ENCODE measurements around the gene CSNK1E.

CSNK1E gene

DNA sequence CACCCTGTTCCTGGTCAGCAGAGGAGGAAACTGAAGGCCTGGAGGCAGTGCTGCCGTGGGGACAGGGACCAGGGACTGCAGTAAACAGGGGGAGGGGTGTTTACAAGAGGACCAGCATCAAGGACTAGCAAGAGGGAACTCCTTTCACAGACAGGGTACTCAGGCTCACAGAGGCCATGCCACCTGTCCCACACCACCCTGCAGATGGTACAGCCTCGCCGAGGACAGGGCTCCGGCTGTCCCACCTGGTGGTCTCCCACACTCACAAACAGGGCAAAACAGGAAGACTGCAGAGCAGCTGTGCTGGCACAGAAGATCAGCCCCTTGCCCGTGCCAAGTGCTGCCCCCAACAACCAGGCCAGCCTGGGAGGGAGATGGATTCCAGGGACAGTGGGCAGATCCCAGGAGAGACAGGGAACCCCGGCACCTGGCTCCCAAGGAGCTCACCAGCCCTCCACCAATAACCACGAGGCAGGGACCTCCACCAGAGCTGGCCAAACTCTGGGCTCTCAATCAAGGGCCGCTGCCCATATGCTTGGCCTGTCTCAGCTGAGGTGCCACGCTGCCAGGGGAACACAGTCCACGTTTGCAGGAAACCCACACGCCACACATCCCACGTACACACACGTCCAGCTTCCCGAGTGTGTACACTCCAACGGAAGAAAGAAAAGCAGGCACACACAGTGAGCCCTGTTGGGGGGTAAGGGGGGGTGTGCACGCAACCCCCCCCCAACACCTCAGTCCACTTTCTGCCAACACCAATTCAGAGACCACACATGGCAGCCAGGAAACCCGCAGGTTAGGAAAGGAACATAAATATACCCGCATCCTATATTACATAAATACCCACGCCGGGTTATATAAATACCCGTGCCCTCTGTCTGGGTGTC lies 2.1 kb downstream of the CSNK1E start:
- peaks cover 13% of the 10 kb centered on the region for H3K36me3 ChIP-seq (ENCODE audit: control insufficient read depth, insufficient read depth, low read length)
- H3K4me3 ChIP-seq (replicated peaks; ENCODE audit: low read depth, low read length) = peak overlapping the region; percentile 68
- TF ChIP-seq CTCF (IDR thresholded peaks at IDR 0.05; ENCODE audit: insufficient read depth, low read length, poor library complexity, severe bottlenecking) = no peak
- no peaks in the 10 kb centered on the region for H3K27me3 ChIP-seq (replicated peaks; ENCODE audit: control insufficient read depth, insufficient read depth, low read length)
- DNase-seq (ENCODE audit: extremely low read depth, insufficient read length) = peak; percentile 44

DNA sequence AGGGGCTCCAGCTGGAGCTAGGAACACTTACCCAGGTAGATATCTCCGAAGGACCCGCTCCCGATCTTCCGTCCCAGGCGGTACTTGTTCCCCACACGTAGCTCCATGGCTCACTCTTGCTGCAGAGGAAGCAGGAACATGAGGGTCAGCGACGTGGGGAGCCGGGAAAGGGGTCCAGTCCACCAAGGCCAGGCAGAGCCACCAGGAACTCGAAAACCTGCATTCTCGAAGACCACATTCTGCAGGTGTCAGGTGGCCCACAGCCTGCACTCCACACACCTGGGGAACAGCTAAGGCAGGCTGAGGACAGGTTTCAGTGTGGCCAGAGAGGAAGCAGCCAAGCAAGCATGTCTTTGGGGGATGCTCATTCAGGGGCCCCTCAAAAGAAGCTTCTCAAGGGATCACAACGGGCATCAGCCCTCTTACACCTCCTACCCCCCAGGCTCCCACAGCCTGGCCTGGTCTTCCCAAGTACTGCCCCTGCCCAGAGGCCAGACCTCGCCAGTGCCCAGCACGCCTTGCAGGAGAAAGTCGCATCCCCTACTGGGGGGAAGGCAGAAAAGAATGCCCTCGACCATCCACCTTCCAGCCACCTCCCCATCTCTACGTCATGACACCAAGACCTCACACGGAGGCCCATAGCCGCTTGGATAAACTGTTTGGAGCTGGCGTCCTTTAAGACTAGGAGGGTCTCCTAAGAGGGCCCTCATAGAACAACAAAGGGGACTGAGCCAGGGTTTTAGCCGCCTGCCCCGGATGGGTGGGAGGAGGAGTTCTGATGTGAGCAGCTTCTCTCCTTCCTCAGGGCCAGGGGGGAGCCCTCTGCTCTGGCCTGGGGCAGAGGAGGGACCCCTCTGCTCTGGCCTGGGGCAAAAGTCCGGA lies 2.9 kb downstream of the CSNK1E start:
- H3K4me3 ChIP-seq (replicated peaks; ENCODE audit: low read depth, low read length) = peak overlapping the region; percentile 68
- no peak for TF ChIP-seq CTCF (IDR thresholded peaks at IDR 0.05; ENCODE audit: insufficient read depth, low read length, poor library complexity, severe bottlenecking)
- H3K36me3 ChIP-seq (ENCODE audit: control insufficient read depth, insufficient read depth, low read length) = peaks cover 15% of the 10 kb centered on the region
- H3K27me3 ChIP-seq (replicated peaks; ENCODE audit: control insufficient read depth, insufficient read depth, low read length) = no peaks in the 10 kb centered on the region
- DNase-seq (ENCODE audit: extremely low read depth, insufficient read length) = peak; percentile 33

DNA sequence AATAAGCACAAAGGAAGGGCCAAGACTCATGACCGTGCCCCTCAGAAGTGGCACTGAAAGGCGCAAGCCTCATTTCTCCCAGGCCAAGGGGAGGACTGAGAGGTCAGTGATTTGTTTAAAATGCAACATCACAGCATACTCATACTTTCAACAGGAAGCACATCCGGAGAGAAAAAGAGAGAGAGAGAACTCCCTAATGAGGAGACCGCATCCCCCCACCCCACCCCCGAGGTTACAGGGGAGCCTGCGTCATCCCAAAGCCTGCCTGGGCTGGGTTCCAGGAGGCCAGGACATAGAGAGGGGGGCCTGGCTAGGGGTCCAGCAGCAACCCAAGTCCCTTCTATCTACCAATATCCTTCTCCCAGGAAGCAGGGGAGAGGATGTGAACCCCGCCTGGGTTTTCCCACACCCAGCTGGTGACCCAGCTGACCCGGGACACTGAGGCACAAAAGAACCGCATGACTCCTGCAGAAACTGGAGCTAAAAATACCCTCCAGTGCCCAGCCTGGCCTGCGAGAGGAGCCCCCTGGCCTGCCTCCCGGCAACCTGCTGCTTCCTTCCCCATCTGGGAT lies 3.8 kb downstream of the CSNK1E start:
- no peak for TF ChIP-seq CTCF (IDR thresholded peaks at IDR 0.05; ENCODE audit: insufficient read depth, low read length, poor library complexity, severe bottlenecking)
- H3K36me3 ChIP-seq (ENCODE audit: control insufficient read depth, insufficient read depth, low read length) = peaks cover 22% of the 10 kb centered on the region

GRCh38 chr22:38312261-38312800 lies 4.9 kb downstream of the CSNK1E start:
- no peak for DNase-seq (ENCODE audit: extremely low read depth, insufficient read length)
- no peak overlapping the region for H3K4me3 ChIP-seq (replicated peaks; ENCODE audit: low read depth, low read length)
- TF ChIP-seq CTCF (IDR thresholded peaks at IDR 0.05; ENCODE audit: insufficient read depth, low read length, poor library complexity, severe bottlenecking) = no peak
- no peaks in the 10 kb centered on the region for H3K27me3 ChIP-seq (replicated peaks; ENCODE audit: control insufficient read depth, insufficient read depth, low read length)
- peaks cover 23% of the 10 kb centered on the region for H3K36me3 ChIP-seq (ENCODE audit: control insufficient read depth, insufficient read depth, low read length)

More for the DNA sequence above, 3.8 kb downstream of the CSNK1E start:
- Histone ChIP-seq H3K27me3 (replicated peaks; ENCODE audit: control insufficient read depth, insufficient read depth, low read length) (no peaks in the 10 kb centered on the region), H3K4me3 (replicated peaks; ENCODE audit: low read depth, low read length) (peak overlapping the region; percentile 68)
- DNase-seq (ENCODE audit: extremely low read depth, insufficient read length) = peak; percentile 52

GRCh38 chr22:38311323-38311620 lies 6.0 kb downstream of the CSNK1E start:
- Histone ChIP-seq H3K27me3 (replicated peaks; ENCODE audit: control insufficient read depth, insufficient read depth, low read length) (no peaks in the 10 kb centered on the region), H3K36me3 (ENCODE audit: control insufficient read depth, insufficient read depth, low read length) (peaks cover 23% of the 10 kb centered on the region), H3K4me3 (replicated peaks; ENCODE audit: low read depth, low read length) (no peak overlapping the region)
- peak; percentile 54 for DNase-seq (ENCODE audit: extremely low read depth, insufficient read length)
- TF ChIP-seq CTCF (IDR thresholded peaks at IDR 0.05; ENCODE audit: insufficient read depth, low read length, poor library complexity, severe bottlenecking) = no peak
